ENCODE data around the gene TXNDC16.

TXNDC16 gene

DNA sequence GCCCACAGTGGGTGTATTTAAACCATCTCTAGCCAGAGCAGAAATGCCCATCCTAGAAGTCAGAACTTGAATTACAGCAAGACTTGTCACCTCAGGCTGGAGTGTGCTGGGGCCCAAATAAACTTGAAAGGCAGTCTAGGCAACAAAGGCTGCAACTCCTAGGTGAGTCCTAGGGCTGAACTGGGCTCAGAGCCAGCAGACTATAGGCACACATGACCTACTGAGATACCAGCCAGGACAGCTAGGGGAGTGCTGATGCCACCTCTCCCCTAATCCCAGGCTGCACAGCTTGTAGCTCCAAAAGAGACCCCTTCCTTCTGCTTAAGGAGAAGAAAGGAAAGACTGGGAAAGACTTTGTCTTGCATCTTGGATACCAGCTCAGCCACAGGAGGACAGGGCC lies 106.0 kb downstream of the TXNDC16 start:
- no peak for DNase-seq (ENCODE audit: low read depth)
- in situ Hi-C loops (cut with HindIII; ENCODE audit: low sequenced_read_pairs): no loop called here
- TF ChIP-seq, protein P1, sequence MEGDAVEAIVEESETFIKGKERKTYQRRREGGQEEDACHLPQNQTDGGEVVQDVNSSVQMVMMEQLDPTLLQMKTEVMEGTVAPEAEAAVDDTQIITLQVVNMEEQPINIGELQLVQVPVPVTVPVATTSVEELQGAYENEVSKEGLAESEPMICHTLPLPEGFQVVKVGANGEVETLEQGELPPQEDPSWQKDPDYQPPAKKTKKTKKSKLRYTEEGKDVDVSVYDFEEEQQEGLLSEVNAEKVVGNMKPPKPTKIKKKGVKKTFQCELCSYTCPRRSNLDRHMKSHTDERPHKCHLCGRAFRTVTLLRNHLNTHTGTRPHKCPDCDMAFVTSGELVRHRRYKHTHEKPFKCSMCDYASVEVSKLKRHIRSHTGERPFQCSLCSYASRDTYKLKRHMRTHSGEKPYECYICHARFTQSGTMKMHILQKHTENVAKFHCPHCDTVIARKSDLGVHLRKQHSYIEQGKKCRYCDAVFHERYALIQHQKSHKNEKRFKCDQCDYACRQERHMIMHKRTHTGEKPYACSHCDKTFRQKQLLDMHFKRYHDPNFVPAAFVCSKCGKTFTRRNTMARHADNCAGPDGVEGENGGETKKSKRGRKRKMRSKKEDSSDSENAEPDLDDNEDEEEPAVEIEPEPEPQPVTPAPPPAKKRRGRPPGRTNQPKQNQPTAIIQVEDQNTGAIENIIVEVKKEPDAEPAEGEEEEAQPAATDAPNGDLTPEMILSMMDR (IDR thresholded peaks at IDR 0.05; ENCODE audit: low read depth, low read length, missing control alignments): no peak
- no peak overlapping the region for H3K4me3 ChIP-seq (ENCODE audit: low read depth, low read length)

DNA sequence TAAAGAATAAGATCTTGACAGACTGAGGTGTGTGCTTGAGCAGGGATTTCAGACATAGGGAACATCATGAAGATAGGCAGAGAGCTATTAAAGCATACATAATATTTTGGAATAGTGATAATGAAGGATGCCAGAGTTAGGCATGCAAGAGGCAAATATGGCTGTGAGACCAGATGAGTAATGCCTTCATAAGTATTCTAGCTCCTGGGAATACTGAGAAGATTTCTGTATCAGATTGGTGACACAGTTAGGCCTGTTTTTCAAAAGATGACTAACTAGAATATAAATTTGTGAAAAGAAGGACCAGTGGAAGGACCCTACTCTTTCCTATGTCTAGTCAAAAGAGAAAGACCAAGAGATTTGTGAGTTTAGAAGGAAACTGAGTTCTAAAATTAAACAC lies 108.8 kb downstream of the TXNDC16 start:
- H3K4me3 ChIP-seq (ENCODE audit: low read depth, low read length): no peak overlapping the region
- TF ChIP-seq, protein P1 (IDR thresholded peaks at IDR 0.05; ENCODE audit: low read depth, low read length, missing control alignments): no peak
- in situ Hi-C loops (cut with HindIII; ENCODE audit: low sequenced_read_pairs): no loop called here
- DNase-seq (ENCODE audit: low read depth): no peak

DNA sequence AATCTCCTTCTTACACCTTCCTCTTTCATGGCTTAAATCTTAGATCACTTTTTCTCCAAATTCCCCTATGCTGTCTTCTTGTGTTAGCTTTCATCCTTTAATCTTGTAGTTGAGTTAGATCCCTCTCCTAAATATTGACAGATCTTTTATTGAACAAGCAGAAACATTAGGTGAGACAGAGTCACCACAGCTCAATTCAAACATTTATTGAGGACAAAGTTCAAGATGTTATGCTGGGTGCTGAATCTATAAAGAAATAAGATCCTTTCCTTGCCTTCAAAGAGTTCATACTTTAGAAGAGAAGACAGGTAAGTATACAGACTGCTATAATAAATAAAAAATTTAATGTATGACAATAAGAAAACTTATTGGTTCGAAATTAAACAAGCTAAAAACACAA lies 109.7 kb downstream of the TXNDC16 start:
- DNase-seq (ENCODE audit: low read depth): no peak
- TF ChIP-seq, protein P1 (IDR thresholded peaks at IDR 0.05; ENCODE audit: low read depth, low read length, missing control alignments): no peak
- H3K4me3 ChIP-seq (ENCODE audit: low read depth, low read length): no peak overlapping the region
- in situ Hi-C loops (cut with HindIII; ENCODE audit: low sequenced_read_pairs): no loop called here

DNA sequence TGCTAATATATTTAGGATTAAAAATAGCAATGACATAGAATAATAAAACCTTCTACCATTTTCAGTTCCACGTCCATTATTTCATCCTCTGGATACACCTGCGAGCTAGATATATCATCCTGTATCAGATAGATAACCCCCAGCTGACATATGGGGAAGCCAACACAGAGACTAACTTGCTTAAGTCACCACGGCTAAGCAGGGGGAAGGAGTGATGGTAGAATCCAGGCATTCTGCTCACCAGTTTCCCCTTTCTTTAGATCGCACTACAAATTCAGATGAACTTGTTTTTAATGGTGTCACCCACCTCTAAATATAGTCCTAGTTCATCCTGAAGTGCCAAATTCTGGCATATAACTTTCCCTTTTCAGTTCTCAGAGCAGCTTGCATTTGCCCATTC lies 110.1 kb downstream of the TXNDC16 start:
- TF ChIP-seq, protein P1 (IDR thresholded peaks at IDR 0.05; ENCODE audit: low read depth, low read length, missing control alignments): no peak
- in situ Hi-C loops (cut with HindIII; ENCODE audit: low sequenced_read_pairs): no loop called here
- no peak for DNase-seq (ENCODE audit: low read depth)
- no peak overlapping the region for H3K4me3 ChIP-seq (ENCODE audit: low read depth, low read length)

DNA sequence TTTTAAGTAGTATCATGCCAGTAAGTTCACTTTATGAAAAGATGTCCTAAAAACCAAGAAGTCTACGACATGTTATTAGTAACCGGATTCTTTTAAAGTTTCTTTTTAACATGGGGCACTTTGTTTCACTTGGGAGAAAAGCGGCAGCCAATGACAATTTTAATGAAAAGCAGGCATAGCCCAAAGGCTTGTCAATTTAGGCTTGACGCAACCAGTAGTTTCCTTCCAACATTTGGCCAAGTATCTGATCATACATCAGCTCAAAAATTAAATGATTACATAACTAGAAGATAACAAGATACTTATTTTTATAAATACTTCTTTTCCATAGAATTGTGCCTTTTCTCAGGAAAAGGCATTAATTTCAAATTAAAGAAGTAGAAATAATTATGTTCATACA lies 112.8 kb downstream of the TXNDC16 start:
- H3K4me3 ChIP-seq (ENCODE audit: low read depth, low read length): no peak overlapping the region
- TF ChIP-seq, protein P1 (IDR thresholded peaks at IDR 0.05; ENCODE audit: low read depth, low read length, missing control alignments): no peak
- no peak for DNase-seq (ENCODE audit: low read depth)
- in situ Hi-C loops (cut with HindIII; ENCODE audit: low sequenced_read_pairs): no loop called here

DNA sequence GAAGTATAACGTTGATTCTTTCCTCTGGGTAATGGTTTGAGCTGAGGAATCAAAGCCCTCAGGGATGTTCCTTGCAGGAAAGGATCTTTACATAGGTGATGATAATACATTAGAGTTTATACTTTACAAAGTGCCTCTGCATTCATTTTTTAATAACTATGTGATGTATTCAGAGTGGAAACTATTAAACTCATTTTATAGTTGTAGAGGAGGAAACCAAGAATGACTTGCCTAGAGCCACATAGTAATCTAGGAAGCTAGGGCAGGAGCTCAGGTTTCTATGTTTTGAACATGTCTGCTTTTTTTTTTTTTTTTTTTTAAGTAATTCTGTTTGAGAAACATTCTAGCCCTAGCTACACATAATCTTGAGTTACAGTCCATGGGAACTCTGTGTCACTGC lies 117.3 kb downstream of the TXNDC16 start:
- no peak for DNase-seq (ENCODE audit: low read depth)
- no peak overlapping the region for H3K4me3 ChIP-seq (ENCODE audit: low read depth, low read length)
- in situ Hi-C loops (cut with HindIII; ENCODE audit: low sequenced_read_pairs): no loop called here
- TF ChIP-seq, protein P1 (IDR thresholded peaks at IDR 0.05; ENCODE audit: low read depth, low read length, missing control alignments): no peak

DNA sequence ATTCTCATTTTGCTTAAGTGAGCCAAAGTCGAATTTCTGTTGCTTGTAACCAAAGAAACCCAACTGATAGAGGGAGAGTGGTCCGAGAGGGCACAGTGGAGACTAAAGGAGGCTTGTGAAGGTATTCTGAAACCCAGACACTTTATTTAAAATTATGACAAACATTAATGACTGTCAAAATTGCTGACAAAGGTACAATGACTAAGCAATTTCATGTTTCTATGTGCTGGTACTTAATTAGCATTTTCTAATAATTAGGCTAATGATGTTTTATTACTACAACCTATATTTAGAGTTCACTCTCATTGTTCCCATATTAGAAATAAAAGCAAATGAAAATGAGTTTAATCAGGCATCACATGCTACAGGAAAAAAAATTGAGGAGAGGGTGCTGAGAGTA lies 121.8 kb downstream of the TXNDC16 start:
- TF ChIP-seq, protein P1 (IDR thresholded peaks at IDR 0.05; ENCODE audit: low read depth, low read length, missing control alignments): no peak
- no peak overlapping the region for H3K4me3 ChIP-seq (ENCODE audit: low read depth, low read length)
- in situ Hi-C loops (cut with HindIII; ENCODE audit: low sequenced_read_pairs): no loop called here
- DNase-seq (ENCODE audit: low read depth): no peak

Data from astrocyte of the cerebellum (primary cell).